NCI-H2227 (cell line): ENCODE results near the gene ABCA5.
"Not testable (repeated sequence)": the region's sequence is repeated elsewhere in the genome, so short reads cannot be mapped to it uniquely, and the experiment has no call there.

Experiments
- DNase-seq: peaks from one replicate; lab custom pipeline; 2025; ENCODE audit not compliant: unreplicated experiment; lab: John Stamatoyannopoulos, UW

ABCA5 gene

DNA sequence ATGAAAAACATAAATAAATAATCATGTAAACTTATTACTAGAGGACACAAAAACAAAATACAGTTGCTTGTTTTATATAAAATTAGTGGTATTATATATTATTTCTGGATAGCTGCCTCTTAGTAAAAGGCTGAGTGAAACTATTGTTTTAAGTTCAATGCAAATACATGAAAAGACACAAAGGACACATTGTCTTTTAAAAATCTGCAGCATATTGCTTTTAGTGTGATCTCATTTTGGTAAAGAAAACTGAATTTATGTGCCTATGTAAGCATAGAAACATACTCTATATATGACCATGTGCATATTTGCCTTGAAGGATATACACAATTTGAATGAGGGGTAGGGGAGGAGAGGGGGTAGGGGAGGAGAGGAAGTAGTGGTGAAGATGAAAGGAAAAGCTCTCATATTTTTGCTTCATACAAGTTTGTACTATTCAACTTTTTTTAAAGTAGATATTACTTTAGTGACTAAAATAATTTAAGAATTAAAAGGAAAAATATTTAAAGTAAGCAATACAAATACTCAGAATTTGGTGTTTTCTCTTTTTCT is 104.2 kb downstream of the ABCA5 start:
- DNase-seq, result no peak

DNA sequence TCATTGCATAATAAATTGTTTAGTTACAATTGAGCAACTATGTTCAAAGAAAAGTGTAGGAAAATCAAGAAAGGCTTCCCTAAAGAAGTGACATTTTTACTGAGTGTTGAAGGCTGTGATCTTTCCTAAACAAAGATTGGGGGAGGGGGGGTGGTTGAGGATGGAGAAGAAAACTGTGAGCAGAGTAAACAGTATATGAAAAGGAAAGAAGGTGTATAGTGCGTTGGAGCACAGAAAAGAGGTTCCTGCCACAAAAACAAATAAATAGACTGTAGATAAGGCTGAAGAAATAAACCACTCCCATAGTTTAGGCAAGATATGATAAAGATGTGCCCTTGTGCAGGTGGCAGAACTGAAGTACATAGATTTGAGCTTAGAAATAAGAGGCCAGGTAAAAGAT is 106.8 kb downstream of the ABCA5 start:
- no peak for DNase-seq

GRCh38 chr17:69218986-69219385 is 107.9 kb downstream of the ABCA5 start:
- DNase-seq, result no peak

- no peak for DNase-seq
Observed at GRCh38 chr17:69213059-69213813, 113.7 kb downstream of the ABCA5 start.

- DNase-seq, result no peak
Observed at GRCh38 chr17:69208640-69209039, 118.3 kb downstream of the ABCA5 start.

GRCh38 chr17:69207151-69207550 is 119.8 kb downstream of the ABCA5 start:
- no peak for DNase-seq

GRCh38 chr17:69198238-69198637 is 128.7 kb downstream of the ABCA5 start:
- DNase-seq, result no peak

DNA sequence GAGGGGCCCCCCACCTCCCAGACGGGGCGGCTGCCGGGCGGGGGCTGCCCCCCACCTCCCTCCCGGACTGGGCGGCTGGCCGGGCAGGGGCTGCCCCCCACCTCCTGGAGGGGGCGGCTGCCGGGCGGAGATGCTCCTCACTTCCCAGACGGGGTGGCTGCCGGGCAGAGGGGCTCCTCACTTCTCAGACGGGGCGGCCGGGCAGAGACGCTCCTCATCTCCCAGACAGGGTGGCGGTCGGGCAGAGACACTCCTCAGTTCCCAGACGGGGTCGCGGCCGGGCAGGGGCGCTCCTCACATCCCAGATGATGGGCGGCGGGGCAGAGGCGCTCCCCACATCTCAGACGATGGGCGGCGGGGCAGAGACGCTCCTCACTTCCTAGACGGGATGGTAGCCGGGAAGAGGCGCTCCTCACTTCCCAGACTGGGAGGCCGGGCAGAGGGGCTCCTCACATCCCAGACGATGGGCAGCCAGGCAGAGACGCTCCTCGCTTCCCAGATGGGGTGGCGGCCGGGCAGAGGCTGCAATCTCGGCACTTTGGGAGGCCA is 130.8 kb downstream of the ABCA5 start:
- DNase-seq, result not testable (repeated sequence)
